ENCODE measurements around the gene KCNQ1. TPM values are rescaled to one million over a fixed set of nuclear protein-coding genes. Genes with fewer than 3 reads are reported as not detected.

Gene KCNQ1
- total RNA-seq, 2 experiments from 2014 or later = 8.7 to 9.5 TPM

DNA sequence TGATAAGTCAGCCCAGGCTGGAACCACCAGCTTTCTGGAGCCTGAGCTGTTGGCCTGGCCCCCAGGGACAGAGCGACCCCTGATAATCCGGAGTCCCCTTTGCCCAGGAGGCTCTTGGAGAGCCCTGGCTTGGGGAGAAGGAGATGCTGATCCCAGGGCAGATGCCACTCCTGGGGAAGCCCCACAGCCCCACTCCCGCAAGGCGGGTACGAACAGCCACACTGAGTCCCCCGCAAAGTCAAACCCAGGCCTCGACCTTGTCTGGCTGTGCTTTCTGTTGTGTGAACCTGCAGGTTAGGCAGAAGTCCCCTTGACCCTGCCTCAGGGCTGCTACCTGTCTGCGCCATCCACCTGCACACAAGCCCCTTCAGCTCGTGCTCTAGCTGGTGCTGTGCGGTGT is 147.0 kb downstream of the KCNQ1 start:
- Mint-ChIP-seq H3K4me3 (no peak overlapping the region), H3K27me3 (no peaks in the 10 kb centered on the region), H3K9me3 (peaks cover 4% of the 10 kb centered on the region), H3K27ac (no peak overlapping the region), H3K4me1 (ENCODE audit: low read depth) (no peaks in the 10 kb centered on the region), H3K36me3 (ENCODE audit: low read depth) (peaks cover 11% of the 10 kb centered on the region)
- no peak for ATAC-seq
- no peak for DNase-seq
- TF ChIP-seq, protein P1, sequence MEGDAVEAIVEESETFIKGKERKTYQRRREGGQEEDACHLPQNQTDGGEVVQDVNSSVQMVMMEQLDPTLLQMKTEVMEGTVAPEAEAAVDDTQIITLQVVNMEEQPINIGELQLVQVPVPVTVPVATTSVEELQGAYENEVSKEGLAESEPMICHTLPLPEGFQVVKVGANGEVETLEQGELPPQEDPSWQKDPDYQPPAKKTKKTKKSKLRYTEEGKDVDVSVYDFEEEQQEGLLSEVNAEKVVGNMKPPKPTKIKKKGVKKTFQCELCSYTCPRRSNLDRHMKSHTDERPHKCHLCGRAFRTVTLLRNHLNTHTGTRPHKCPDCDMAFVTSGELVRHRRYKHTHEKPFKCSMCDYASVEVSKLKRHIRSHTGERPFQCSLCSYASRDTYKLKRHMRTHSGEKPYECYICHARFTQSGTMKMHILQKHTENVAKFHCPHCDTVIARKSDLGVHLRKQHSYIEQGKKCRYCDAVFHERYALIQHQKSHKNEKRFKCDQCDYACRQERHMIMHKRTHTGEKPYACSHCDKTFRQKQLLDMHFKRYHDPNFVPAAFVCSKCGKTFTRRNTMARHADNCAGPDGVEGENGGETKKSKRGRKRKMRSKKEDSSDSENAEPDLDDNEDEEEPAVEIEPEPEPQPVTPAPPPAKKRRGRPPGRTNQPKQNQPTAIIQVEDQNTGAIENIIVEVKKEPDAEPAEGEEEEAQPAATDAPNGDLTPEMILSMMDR (IDR thresholded peaks at IDR 0.05) = no peak
- ChIA-PET POLR2A (no interaction called here), CTCF (no interaction called here)
- intact Hi-C loops (cut with micrococcal nuclease) = no loop called here

- ATAC-seq (no peak), DNase-seq (no peak)
- H3K4me3 Mint-ChIP-seq = no peak overlapping the region
- CTCF ChIA-PET = no interaction called here
- POLR2A ChIA-PET = no interaction called here
- peaks cover 13% of the 10 kb centered on the region for H3K36me3 Mint-ChIP-seq (ENCODE audit: low read depth)
- no peaks in the 10 kb centered on the region for H3K4me1 Mint-ChIP-seq (ENCODE audit: low read depth)
- peaks cover 8% of the 10 kb centered on the region for H3K9me3 Mint-ChIP-seq
- TF ChIP-seq, protein P1 (IDR thresholded peaks at IDR 0.05) = no peak
- H3K27me3 Mint-ChIP-seq = no peaks in the 10 kb centered on the region
- H3K27ac Mint-ChIP-seq = no peak overlapping the region
- intact Hi-C loops (cut with micrococcal nuclease) = no loop called here
These were observed 148.0 kb downstream of the KCNQ1 start for GRCh38 chr11:2592559-2593392.

DNA sequence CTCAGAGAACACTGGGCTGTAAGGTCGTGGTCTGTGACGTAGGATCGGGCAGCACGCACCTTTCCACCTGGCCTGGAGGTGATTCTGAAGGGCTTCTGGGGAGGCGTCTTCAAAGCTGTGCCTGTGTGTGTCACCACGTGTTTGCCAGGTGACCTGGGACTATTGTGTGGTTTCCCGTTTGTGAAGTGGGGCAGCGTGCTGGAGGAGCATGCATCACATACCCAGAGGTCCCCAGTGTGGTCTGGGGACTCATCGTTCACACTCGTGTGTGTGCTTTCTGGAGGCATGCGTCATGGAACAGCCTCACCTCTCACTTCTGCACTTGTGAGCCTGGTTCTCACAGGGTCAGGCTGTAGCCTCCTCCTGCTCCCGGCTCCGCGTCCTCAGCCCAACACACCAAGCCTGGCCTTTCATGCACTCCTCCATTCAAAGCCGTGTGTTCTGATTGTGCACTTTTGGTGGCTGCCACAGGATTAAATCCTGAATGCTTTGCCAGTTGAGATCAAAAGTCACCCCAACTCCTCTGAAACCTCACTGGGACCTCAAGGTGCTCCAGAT is 148.7 kb downstream of the KCNQ1 start:
- no peak overlapping the region for H3K4me3 Mint-ChIP-seq
- TF ChIP-seq, protein P1 (IDR thresholded peaks at IDR 0.05) = no peak
- CTCF ChIA-PET = no interaction called here
- H3K36me3 Mint-ChIP-seq (ENCODE audit: low read depth) = peaks cover 13% of the 10 kb centered on the region
- intact Hi-C loops (cut with micrococcal nuclease) = no loop called here
- no peaks in the 10 kb centered on the region for H3K4me1 Mint-ChIP-seq (ENCODE audit: low read depth)
- ATAC-seq (no peak), DNase-seq (no peak)
- H3K27me3 Mint-ChIP-seq = no peaks in the 10 kb centered on the region
- no peak overlapping the region for H3K27ac Mint-ChIP-seq
- peaks cover 10% of the 10 kb centered on the region for H3K9me3 Mint-ChIP-seq
- POLR2A ChIA-PET = no interaction called here

- Mint-ChIP-seq H3K27me3 (no peaks in the 10 kb centered on the region), H3K27ac (no peak overlapping the region), H3K36me3 (ENCODE audit: low read depth) (peaks cover 19% of the 10 kb centered on the region), H3K4me3 (no peak overlapping the region), H3K4me1 (ENCODE audit: low read depth) (no peaks in the 10 kb centered on the region), H3K9me3 (peaks cover 10% of the 10 kb centered on the region)
- intact Hi-C loops (cut with micrococcal nuclease) = no loop called here
- DNase-seq (no peak), ATAC-seq (no peak)
- TF ChIP-seq, protein P1 (IDR thresholded peaks at IDR 0.05) = no peak
- ChIA-PET CTCF (no interaction called here), POLR2A (no interaction called here)
These were observed 149.5 kb downstream of the KCNQ1 start for GRCh38 chr11:2594267-2594666.

DNA sequence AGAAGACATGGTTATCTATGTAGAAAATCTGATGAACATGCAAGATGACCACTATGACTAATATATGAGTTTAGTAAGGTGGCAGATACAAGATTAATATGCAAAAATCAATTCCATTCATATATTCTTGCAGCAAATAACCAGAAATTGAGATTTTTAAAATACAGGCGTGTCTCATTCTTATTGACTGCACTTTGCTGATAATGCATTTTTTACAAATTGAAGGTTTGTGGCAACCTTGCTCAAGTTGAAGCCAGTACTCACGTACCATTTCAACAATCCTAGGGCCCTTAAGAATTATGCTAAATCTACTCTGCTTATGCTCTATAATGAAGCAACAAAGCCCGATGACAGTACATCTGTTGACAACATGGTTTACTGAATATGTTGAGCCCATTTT is 150.4 kb downstream of the KCNQ1 start:
- H3K4me1 Mint-ChIP-seq (ENCODE audit: low read depth) = no peaks in the 10 kb centered on the region
- CTCF ChIA-PET = no interaction called here

More for the DNA sequence above, 150.4 kb downstream of the KCNQ1 start:
- H3K27ac Mint-ChIP-seq = no peak overlapping the region
- TF ChIP-seq, protein P1 (IDR thresholded peaks at IDR 0.05) = no peak
- POLR2A ChIA-PET = no interaction called here
- ATAC-seq (no peak), DNase-seq (no peak)
- peaks cover 19% of the 10 kb centered on the region for H3K36me3 Mint-ChIP-seq (ENCODE audit: low read depth)
- no peaks in the 10 kb centered on the region for H3K27me3 Mint-ChIP-seq
- intact Hi-C loops (cut with micrococcal nuclease) = no loop called here
- H3K4me3 Mint-ChIP-seq = no peak overlapping the region
- peaks cover 10% of the 10 kb centered on the region for H3K9me3 Mint-ChIP-seq

All from activated CD8-positive, alpha-beta T cell treated with anti-CD3 and anti-CD28 coated beads for 36 hours (primary cell).